ENCODE results near the gene RGS5.

RGS5 gene

DNA sequence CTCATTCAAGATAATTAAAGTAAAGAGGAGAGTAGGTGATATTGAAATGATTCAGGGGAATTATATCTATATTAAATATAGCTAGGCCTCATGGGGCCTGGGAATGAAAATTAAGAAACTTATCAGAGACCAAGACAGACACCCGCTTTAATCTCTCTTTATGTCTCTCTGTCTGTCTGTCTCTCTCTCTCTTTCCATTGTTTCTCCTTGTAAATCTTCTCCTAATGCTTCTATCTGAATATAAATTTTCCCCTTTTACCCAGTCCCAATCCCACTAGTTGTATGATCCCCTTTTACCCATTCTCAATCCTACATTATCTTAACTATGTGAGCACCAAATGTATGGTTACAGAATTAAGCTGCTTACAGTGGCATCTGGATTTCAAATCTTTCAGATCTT, 61.2 kb downstream of the RGS5 start:
- DNase-seq = no peak

GRCh38 chr1:163137556-163138265, 65.0 kb downstream of the RGS5 start:
- DNase-seq = no peak

- no peak for DNase-seq
These were observed 70.7 kb downstream of the RGS5 start for GRCh38 chr1:163131981-163132380.

DNA sequence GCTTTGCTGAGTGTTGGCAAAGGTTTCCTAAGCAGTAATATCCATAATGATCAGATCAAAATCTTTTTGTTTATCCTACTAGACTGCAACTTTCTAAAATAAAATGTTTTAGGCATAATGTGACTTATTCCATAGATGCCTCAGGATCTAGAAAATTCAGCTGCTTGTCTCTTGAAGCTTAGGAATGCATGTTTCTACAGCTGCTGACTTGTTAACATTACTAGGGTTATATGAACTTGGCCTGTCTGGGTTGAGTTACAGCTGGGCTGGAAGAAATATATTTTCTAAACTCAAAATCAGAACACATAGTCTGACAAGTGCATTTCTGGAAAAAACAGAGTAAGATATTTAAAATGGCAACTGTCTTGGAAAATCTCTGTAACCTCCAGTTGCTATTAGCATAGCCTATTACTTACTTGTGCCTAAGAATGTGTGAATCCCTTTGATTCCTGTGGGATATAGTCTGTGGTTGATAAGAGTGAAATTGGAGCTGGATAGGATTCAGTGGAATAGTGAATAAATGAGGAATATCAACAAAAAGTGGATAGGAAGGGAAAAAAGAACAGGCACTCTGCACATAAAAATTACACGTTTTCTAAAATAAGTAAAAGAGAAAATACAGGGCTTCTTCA, 72.4 kb downstream of the RGS5 start:
- DNase-seq = no peak

- DNase-seq = no peak
These were observed 74.4 kb downstream of the RGS5 start for GRCh38 chr1:163128282-163128681.

GRCh38 chr1:163124812-163125211, 77.9 kb downstream of the RGS5 start:
- DNase-seq = no peak

GRCh38 chr1:163120372-163120771, 82.3 kb downstream of the RGS5 start:
- DNase-seq = no peak

DNA sequence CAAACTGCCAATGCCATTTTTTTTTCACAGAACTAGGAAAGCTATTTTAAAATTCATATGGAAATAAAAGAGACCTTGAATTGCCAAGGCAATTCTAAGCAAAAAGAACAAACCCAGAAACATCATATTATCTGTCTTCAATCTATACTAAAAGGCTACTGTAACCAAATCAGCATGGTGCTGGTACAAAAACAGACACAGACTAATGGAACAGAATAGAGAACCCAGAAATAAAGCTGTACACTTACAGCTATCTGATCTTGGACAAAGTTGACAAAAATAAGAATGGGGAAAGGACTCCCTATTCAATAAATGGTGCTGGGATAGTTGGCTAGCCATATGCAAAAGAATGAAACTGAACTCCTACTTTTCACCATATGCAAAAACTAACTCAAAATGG, 83.0 kb downstream of the RGS5 start:
- no peak for DNase-seq

DNA sequence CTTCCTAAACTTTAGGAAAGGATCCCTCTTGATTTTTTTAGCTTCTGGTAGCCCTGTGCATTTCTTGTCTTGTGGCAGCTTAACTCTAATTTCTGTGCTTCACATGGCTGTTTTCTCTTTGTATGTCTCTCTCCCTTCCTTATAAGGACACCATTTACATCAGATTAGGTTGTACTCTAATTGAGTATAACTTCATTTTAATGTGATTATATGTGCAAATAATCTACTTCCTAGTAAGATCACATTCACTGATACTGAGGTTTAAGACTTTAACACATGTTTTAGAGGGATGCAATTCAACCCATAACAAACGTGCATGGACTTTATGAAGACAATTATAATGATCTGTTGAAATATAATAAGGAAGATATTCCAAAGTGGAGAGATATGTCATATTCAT, 86.8 kb downstream of the RGS5 start:
- DNase-seq = no peak

GRCh38 chr1:163107655-163108054, 95.1 kb downstream of the RGS5 start:
- DNase-seq = no peak

DNA sequence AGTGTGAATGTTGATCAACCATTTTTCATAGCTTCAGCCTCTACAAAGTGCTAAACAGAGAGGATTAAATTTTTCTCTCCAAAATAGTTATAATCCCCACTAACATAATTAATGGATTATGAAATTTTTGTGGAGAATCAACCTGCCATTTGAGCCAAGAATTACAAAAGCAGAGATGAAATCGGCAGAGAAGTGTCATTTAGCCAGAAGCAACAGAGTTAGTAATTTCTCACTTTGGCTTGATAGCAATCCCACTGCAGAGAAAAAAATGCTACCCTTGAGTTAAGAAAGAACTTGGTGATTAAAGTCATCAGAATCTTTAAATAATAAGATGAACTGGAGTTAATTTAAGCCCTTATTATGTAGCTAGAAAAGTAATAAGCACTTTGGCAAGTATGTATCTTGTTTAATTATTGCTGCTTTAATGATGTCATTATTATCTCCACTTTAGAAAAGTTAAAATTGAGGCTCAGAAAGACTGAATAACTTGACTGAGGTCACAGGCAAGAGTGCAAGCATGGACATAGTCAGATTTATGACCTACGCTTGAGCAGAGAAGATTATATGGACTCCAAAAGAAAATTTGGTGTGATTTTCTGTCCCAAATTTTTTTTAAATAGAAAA, 96.2 kb downstream of the RGS5 start:
- DNase-seq = no peak

GRCh38 chr1:163104385-163105099, 98.2 kb downstream of the RGS5 start:
- no peak for DNase-seq

GRCh38 chr1:163102590-163102989, 100.1 kb downstream of the RGS5 start:
- no peak for DNase-seq

- DNase-seq = no peak
These were observed 107.5 kb downstream of the RGS5 start for GRCh38 chr1:163095213-163095612.

DNA sequence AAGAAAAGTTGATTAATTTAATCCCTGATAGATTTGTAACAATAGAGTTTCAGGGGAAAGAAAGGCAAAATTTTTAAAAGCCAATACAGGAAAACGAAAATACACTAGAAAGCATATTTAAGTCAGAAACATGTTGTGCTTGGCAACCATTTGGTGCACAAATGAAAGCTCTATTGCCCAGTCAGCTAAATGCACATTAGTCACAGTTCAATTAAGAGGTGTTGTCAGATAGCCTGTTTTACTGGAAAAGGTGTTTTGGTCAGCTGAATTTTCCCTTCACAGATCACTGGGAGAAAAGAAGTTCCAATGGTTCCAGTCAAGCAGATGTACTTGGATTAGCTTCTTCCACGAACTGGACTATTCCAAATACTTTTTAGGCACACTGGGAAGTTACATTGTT, 108.1 kb downstream of the RGS5 start:
- DNase-seq = no peak

DNA sequence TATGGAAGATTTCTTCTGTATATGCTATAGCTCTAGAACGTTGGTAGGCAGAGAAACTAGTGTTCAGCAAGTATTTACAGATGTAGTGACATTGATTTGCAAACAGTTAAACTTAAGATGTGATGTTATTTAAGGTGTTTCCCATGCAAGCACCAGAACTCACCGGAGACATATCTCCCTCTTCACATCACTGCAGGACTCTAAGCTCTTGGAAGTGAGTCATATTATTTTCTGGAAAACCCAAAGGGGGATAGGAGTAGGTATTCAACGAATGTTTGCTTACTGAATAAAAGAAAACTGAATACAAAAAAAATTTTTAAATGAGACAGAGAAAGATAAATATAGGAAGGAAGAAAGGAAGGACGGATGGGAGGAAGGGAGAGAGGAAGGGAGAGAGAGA, 108.5 kb downstream of the RGS5 start:
- no peak for DNase-seq

- no peak for DNase-seq
These were observed 109.1 kb downstream of the RGS5 start for GRCh38 chr1:163093579-163093978.

DNA sequence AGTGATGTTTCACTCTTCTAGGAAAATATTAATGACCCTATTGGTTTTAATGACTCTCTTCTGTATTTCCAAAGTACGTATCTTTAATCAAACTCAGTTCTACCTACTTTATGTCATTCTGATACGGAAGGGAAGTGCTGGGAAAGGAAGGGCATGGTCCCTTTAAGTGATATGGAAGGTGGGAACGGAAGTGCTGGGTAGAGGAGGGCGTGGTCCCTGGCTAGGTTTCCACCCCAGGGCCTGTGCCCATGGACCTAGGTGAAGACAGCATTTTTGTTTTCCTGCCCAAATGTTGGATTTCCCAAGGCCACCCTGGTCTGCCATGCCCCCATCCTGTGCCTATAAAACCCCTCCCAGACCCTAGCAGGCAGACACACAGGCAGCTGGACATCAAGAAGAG, 109.5 kb downstream of the RGS5 start:
- no peak for DNase-seq

Data from cortex of kidney (tissue), 1 donor.